ENCODE results near the gene PACS2.

PACS2 gene

DNA sequence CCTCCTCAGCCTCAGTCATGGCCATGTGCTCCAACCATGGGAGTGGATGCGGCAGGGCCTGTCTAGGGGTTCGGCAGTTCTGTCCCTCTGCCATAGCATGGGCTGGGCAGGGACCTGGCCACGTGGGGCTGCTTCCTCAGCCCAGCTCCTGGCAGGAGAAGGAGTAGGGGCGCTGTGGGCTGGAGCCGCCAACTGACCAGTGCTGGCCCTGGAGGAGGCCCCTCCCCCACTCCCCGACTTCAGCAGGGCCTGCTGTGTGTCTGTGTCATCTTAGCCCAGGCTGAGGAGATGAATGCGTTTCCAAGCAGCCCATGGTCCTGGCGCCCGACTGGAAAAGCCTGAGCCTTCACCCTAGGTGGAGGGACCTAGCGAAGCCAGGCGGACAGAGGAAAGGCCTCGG, 2.7 kb upstream of the PACS2 start:
- TF ChIP-seq, protein P1, sequence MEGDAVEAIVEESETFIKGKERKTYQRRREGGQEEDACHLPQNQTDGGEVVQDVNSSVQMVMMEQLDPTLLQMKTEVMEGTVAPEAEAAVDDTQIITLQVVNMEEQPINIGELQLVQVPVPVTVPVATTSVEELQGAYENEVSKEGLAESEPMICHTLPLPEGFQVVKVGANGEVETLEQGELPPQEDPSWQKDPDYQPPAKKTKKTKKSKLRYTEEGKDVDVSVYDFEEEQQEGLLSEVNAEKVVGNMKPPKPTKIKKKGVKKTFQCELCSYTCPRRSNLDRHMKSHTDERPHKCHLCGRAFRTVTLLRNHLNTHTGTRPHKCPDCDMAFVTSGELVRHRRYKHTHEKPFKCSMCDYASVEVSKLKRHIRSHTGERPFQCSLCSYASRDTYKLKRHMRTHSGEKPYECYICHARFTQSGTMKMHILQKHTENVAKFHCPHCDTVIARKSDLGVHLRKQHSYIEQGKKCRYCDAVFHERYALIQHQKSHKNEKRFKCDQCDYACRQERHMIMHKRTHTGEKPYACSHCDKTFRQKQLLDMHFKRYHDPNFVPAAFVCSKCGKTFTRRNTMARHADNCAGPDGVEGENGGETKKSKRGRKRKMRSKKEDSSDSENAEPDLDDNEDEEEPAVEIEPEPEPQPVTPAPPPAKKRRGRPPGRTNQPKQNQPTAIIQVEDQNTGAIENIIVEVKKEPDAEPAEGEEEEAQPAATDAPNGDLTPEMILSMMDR (IDR thresholded peaks at IDR 0.05; ENCODE audit: extremely low read depth, missing control alignments), result no peak
- no peak for DNase-seq (ENCODE audit: low spot score)

DNA sequence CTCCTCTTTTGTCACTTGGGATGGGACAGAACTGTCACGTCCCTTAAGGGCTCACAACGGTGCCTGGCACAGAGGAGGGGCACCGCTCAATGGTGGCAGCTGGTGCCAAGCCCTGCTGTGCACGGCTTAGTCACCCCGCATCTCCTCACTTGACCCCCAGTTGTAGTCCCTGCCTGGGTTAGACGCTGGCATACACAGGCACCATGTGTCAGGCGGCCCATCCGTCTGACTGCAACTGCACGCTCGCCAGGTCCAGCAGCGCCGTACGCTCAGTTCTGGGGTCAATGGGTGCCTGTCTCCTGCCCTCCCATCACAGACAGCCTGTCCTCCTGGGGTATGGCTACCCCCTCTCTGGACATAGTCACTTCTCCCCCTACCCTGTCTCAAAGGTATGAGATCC, 1.6 kb upstream of the PACS2 start:
- TF ChIP-seq, protein P1 (IDR thresholded peaks at IDR 0.05; ENCODE audit: extremely low read depth, missing control alignments), result no peak
- DNase-seq (ENCODE audit: low spot score), result no peak

DNA sequence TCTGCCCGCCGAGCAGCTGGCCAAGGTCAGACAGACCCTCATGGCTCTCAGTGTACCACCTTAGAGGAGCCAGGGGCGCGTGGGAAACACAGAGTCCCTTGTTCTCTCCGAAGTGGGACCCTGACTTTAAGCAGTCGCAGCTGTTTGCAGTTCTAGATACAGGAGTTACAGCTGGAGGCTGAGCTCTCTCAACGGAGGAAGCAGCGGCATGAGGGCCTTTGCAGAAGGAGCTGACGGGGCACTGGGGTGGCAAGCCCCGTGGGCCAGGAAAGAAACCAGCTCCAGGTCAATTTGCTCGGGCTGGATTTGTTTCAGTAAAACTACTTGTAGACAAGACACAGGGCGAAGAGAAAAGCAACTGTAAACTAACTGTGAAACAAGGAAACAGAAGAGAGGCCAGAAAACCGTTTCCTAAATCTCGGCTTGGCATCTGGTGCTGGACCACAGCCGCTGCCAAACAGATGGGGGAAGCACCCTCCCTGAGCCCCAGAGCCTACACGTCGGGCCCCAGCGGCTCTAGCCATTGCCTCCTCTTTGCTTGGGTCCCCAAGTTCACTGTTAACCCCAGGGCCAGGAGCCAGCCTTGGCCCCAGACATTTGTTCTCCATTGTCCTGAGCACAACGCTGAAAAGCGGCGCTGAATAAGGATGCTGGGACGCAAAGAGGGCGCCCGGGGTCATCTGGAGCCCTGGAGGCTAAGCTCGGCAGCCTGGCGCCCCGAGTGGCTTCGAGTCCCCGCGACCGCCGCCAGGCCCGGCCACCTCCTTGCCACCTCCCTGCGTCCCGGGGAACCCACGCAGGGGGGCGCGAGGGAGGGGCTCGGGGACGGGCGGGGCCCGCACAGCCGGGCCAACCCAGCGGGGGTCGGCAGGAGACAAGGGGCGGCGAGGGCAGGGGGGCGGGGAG, 914 bp upstream of the PACS2 start:
- TF ChIP-seq, protein P1 (IDR thresholded peaks at IDR 0.05; ENCODE audit: extremely low read depth, missing control alignments), result no peak
- no peak for DNase-seq (ENCODE audit: low spot score)

DNA sequence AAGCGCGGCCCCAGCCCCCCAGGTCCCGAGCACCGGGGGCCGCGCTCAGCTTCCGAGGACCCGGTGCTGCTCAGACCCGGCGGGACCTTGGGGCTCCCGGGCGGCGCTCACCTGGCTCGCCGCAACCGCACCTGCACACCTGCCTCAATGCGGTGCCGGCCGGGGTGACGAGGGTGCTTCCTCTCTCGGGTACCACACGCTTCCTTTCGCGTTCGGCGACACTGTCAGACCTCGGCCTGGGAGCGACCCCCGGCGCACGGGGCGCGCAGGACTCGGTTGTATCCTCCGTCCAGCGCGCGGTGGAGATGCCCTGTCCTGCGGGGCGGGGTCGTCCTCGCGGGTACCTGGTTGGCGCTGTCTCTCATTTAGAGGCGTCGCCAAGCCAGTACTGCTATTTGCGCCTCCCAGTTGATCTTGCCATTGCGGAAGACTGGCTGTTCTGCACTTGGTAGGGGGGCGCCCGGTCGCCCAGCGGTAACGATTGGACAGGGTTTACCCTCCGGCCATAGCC, 718 bp downstream of the PACS2 start:
- TF ChIP-seq, protein P1 (IDR thresholded peaks at IDR 0.05; ENCODE audit: extremely low read depth, missing control alignments), result no peak

DNA sequence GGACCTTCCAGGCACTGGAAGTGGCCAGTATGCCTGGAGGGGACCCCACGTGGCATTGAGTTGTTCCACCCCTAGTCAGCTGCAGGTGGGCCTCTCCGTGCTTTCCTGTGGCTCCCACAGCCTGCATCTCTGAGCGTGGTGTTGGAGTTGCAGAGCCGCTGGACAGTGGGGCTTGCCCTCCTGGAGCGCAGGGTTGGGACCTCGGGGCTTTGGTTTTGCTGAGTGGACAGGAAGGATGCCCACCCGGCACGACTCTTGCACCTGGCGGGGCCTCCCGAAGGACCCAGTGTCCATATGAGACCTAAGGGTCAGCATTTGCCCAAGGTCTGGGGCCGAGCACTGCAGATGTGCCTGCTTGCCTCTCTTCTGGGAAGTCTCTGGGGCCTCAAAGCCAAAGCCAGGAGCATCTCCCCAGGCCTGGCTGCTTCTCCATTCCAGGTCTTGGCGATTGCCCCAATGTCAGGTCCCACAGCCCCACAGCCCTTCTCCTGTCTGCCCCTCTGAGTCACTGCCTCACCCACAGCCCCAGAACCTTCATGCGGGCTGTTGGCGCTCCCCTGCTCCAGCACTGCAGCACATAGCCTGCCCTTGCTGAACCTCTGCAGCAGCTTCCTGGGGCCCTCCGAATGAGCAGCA, 1.5 kb downstream of the PACS2 start:
- TF ChIP-seq, protein P1 (IDR thresholded peaks at IDR 0.05; ENCODE audit: extremely low read depth, missing control alignments), result no peak
- no peak for DNase-seq (ENCODE audit: low spot score)

More for the DNA sequence above, 718 bp downstream of the PACS2 start:
- DNase-seq (ENCODE audit: low spot score), result no peak

DNA sequence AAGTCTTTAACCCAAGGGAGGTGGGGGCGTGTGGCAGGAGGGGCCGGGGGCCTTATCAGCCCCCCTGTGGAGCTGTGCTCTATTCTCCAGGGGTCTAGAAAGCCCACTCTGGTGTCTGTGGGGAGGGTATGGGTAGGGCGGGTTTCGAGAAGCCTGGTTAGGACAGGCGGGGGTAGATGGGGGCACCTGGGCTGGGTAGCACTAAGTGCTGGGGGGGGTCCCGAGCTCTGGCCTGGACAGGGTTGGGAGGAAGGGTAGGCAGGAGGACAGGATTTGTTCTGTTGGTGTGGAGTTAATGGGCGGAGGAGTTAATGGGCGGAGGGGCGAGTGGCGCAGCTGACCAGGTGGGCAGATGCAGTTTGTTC, 2.0 kb downstream of the PACS2 start:
- no peak for DNase-seq (ENCODE audit: low spot score)

More for the DNA sequence above, 2.0 kb downstream of the PACS2 start:
- TF ChIP-seq, protein P1 (IDR thresholded peaks at IDR 0.05; ENCODE audit: extremely low read depth, missing control alignments), result no peak
